IMR-90 (cell line): Measurements from ENCODE around the gene EXT2. TPM values are rescaled to one million over a fixed set of nuclear protein-coding genes. Genes with fewer than 3 reads are reported as not detected.

Experiments used
- ATAC-seq: fragments of 200-7000 bp; cut with Tn5 transposase; 2 replicates; pipeline ENCODE4 v1.9.1; 2020; ENCODE audit warnings: low read depth, mild to moderate bottlenecking, moderate library complexity
- BruUV-seq: library from RNA; stranded (reverse); fragments of 400-500 nt; replicated peaks from 2 replicates; lab custom pipeline; 2021; lab: Mats Ljungman, UMichigan
- CTCF ChIA-PET: fragments of 300-600 bp; formaldehyde crosslinking; extraction: SDS; loops from one replicate; lab custom pipeline; 2021; ENCODE audit warnings: antibody characterized with exemption; lab: Yijun Ruan, JAX
- POLR2A ChIA-PET: fragments of 300-600 bp; sonication (Branson Sonifier 250); formaldehyde crosslinking; loops from one replicate; lab custom pipeline; 2022; ENCODE audit warnings: antibody characterized with exemption; ENCODE audit not compliant: unreplicated experiment; lab: Charles Lee
- DNase-seq: peaks from one replicate; pipeline ENCODE4 v3.0.0; 2013
- H2AFZ ChIP-seq: replicated peaks from 2 replicates; pipeline ENCODE3; 2013; ENCODE audit warnings: low read length, mild to moderate bottlenecking; ENCODE audit not compliant: poor library complexity
- H2AK5ac ChIP-seq: 2 replicates; pipeline ENCODE4 v1.6.1; 2013; ENCODE audit warnings: low read depth, low read length, inconsistent platforms
- H2AK9ac ChIP-seq: replicated peaks from 2 replicates; pipeline ENCODE3; 2013; ENCODE audit warnings: mild to moderate bottlenecking, low read depth, low read length, moderate library complexity; ENCODE audit not compliant: poor library complexity
- H2BK120ac ChIP-seq: 2 replicates; pipeline ENCODE4 v1.6.1; 2013; ENCODE audit warnings: low read depth, low read length, inconsistent platforms
- H2BK15ac ChIP-seq: 3 replicates; pipeline ENCODE4 v1.6.1; 2013; ENCODE audit warnings: low read depth, low read length, inconsistent platforms
- H2BK20ac ChIP-seq: 2 replicates; pipeline ENCODE4 v1.6.1; 2013; ENCODE audit warnings: low read depth, mild to moderate bottlenecking, inconsistent platforms, low read length, moderate library complexity
- H2BK5ac ChIP-seq: 2 replicates; pipeline ENCODE4 v1.6.1; 2013; ENCODE audit warnings: mild to moderate bottlenecking, low read depth, low read length, inconsistent platforms; ENCODE audit not compliant: poor library complexity, severe bottlenecking
- H3K14ac ChIP-seq: replicated peaks from 2 replicates; pipeline ENCODE4 v1.6.1; 2013; ENCODE audit warnings: low read depth, low read length, inconsistent platforms
- H3K18ac ChIP-seq: 2 replicates; pipeline ENCODE4 v1.6.1; 2013; ENCODE audit warnings: low read depth, low read length, control low read depth
- H3K23ac ChIP-seq: 2 replicates; pipeline ENCODE4 v1.6.1; 2013; ENCODE audit warnings: low read depth, low read length, inconsistent platforms
- H3K27ac ChIP-seq: 2 replicates; pipeline ENCODE4 v1.5.1; 2013; ENCODE audit warnings: mild to moderate bottlenecking, control low read depth, low read length; ENCODE audit not compliant: insufficient read depth
- H3K27me3 ChIP-seq: 2 replicates; pipeline ENCODE4 v1.6.1; 2013; ENCODE audit warnings: low read length; ENCODE audit not compliant: control insufficient read depth, insufficient read depth
- H3K36me3 ChIP-seq: 2 replicates; pipeline ENCODE4 v1.6.1; 2013; ENCODE audit warnings: low read length, mixed read lengths; ENCODE audit not compliant: control insufficient read depth, insufficient read depth
- H3K4ac ChIP-seq: 2 replicates; pipeline ENCODE4 v1.6.1; 2013; ENCODE audit warnings: low read depth, low read length, inconsistent platforms
- H3K4me1 ChIP-seq: 2 replicates; pipeline ENCODE4 v1.6.1; 2013; ENCODE audit warnings: low read length, mixed read lengths; ENCODE audit not compliant: control insufficient read depth, insufficient read depth
- H3K4me2 ChIP-seq: 2 replicates; pipeline ENCODE4 v1.6.1; 2013; ENCODE audit warnings: low read depth, mild to moderate bottlenecking, control low read depth, low read length, moderate library complexity
- H3K4me3 ChIP-seq: 2 replicates; pipeline ENCODE4 v1.5.1; 2013; ENCODE audit warnings: low read depth, mild to moderate bottlenecking, control low read depth, low read length, moderate library complexity; ENCODE audit not compliant: insufficient read depth
- H3K56ac ChIP-seq: 2 replicates; pipeline ENCODE4 v1.6.1; 2013; ENCODE audit warnings: low read length, inconsistent platforms; ENCODE audit not compliant: insufficient read depth; ENCODE audit errors: extremely low read depth
- H3K79me1 ChIP-seq, 2 experiments: 2 replicates each; pipeline ENCODE4 v1.6.1; 2013; ENCODE audit warnings: low read length in 2 of 2, inconsistent platforms in 1 of 2, low read depth in 1 of 2
- H3K9ac ChIP-seq: 2 replicates; pipeline ENCODE4 v1.6.1; 2013; ENCODE audit warnings: low read depth, low read length, control low read depth
- H3K9me1 ChIP-seq: 2 replicates; pipeline ENCODE4 v1.6.1; 2013; ENCODE audit warnings: low read length, inconsistent platforms; ENCODE audit not compliant: insufficient read depth
- H3K9me3 ChIP-seq: 2 replicates; pipeline ENCODE4 v1.6.1; 2013; ENCODE audit warnings: low read length; ENCODE audit not compliant: control insufficient read depth, insufficient read depth
- H4K20me1 ChIP-seq: 2 replicates; pipeline ENCODE4 v1.6.1; 2013; ENCODE audit warnings: low read length, inconsistent platforms; ENCODE audit not compliant: insufficient read depth
- H4K5ac ChIP-seq: 2 replicates; pipeline ENCODE4 v1.6.1; 2013; ENCODE audit warnings: mild to moderate bottlenecking, low read depth, low read length, control low read depth
- H4K8ac ChIP-seq, 2 experiments: 2 replicates each; pipeline ENCODE4 v1.6.1; 2013; ENCODE audit warnings: low read depth in 2 of 2, low read length in 2 of 2, control low read depth in 1 of 2, inconsistent platforms in 1 of 2
- H4K91ac ChIP-seq: 2 replicates; pipeline ENCODE4 v1.6.1; 2013; ENCODE audit warnings: low read depth, low read length, inconsistent platforms; ENCODE audit not compliant: insufficient read depth
- CTCF ChIP-seq: conservative IDR thresholded peaks from 2 replicates; pipeline ENCODE4 v1.5.1; 2012; ENCODE audit warnings: mild to moderate bottlenecking, low read depth, low read length, improper control_type of control experiment
- SMC3 ChIP-seq: fragments of 150-350 bp; IDR thresholded peaks from 2 replicates; pipeline ENCODE4 v1.6.1; 2016; ENCODE audit warnings: low read depth, mild to moderate bottlenecking, antibody characterized with exemption, low read length, moderate library complexity
- WGBS, 2 experiments: methylation state at CpG; one replicate each; pipeline versions ENCODE4 v1.1.5 to v1.1.7; 2013; ENCODE audit warnings: missing lambda C conversion rate in 2 of 2; ENCODE audit not compliant: insufficient read length in 1 of 2; ENCODE audit errors: extremely low coverage in 2 of 2; 5-methylcytosine and 5-hydroxymethylcytosine counted together
- dilution Hi-C: fragments of 300-500 bp; cut with HindIII; formaldehyde crosslinking; loops from one replicate; pipeline ENCODE4 v1.14.3; 2018; ENCODE audit warnings: low sequenced_read_pairs; ENCODE audit not compliant: unreplicated experiment
- in situ Hi-C: fragments of 300-500 bp; cut with MboI; formaldehyde crosslinking; loops from 3 replicates; pipeline ENCODE4 v1.14.3; 2019; ENCODE audit warnings: low sequenced_read_pairs, inconsistent platforms, mixed read lengths
- intact Hi-C: fragments of 100-400 bp; cut with micrococcal nuclease; formaldehyde crosslinking; loops from 2 replicates; pipeline ENCODE4 v1.10.0; 2022
- polyA plus RNA-seq, 3 experiments: library from polyadenylated mRNA; depleted of rRNA; stranded (reverse); fragments of >200 nt; gene quantifications; 2 replicates each; pipeline ENCODE4 v1.2.3, GENCODE V29; 2012; ENCODE audit warnings: low replicate concordance in 1 of 3
- total RNA-seq: library from RNA; depleted of rRNA; stranded (reverse); fragments of >200 nt; gene quantifications from 2 replicates; pipeline ENCODE4 v1.2.3, GENCODE V29; 2012

EXT2 gene
- total and polyA plus RNA-seq, 2 of the 4 experiments (the other 2 are of a cell fraction): 75.0 to 85.3 TPM

- CTCF ChIA-PET: interaction anchor here (1.3 to 1.8 kb wide), 3 partner anchors 13 to 26 kb away, joined by 4 to 6 read pairs (median 4); no protein-coding TSS in a partner anchor
- DNase-seq: no peak
- intact Hi-C loops (no loop called here), dilution Hi-C loops (no loop called here), in situ Hi-C loops (loop anchor here (25.0 kb wide), 1 partner anchor 792 kb away; no protein-coding TSS in a partner anchor)
- ATAC-seq: no peak
- Histone ChIP-seq H3K36me3 (peaks cover 19% of the 10 kb centered on the region), H3K27ac (no peak overlapping the region), H4K5ac (no peak overlapping the region), H4K91ac (no peak overlapping the region), H2BK5ac (no peak overlapping the region), H3K4me3 (no peak overlapping the region), H2BK120ac (no peak overlapping the region), H3K4me1 (peaks cover 2% of the 10 kb centered on the region; the same call in 1 of the 2 replicates), H2AK5ac (no peak overlapping the region), H3K9me3 (no peaks in the 10 kb centered on the region), H3K79me1 (peaks cover 0 to 2% of the 10 kb centered on the region in 2 experiments; a peak in 1 of 4 replicates), H3K4ac (no peak overlapping the region), H3K18ac (no peak overlapping the region), H2AFZ (no peak overlapping the region), H2BK15ac (no peak overlapping the region), H2AK9ac (no peak overlapping the region), H2BK20ac (no peak overlapping the region), H4K20me1 (no peaks in the 10 kb centered on the region), H3K9me1 (no peaks in the 10 kb centered on the region; the same call in 1 of the 2 replicates), H3K14ac (no peak overlapping the region), H4K8ac (no peak overlapping the region), H3K4me2 (no peak overlapping the region), H3K23ac (no peak overlapping the region), H3K27me3 (no peaks in the 10 kb centered on the region), H3K56ac (no peak overlapping the region), H3K9ac (no peak overlapping the region)
- WGBS, 2 experiments: 60% methylated on average over 1 of the region's 5 CpGs; no CpG with 5 or more reads in 1 of the 2 experiments
- no TSS peak for BruUV-seq
- peak; percentile 12; the same call in 1 of the 2 replicates for TF ChIP-seq CTCF
- TF ChIP-seq SMC3: no peak
- POLR2A ChIA-PET: no interaction called here
Measured at GRCh38 chr11:44120169-44120568, 24.7 kb downstream of the EXT2 start.
